K562 (cell line): Measurements from ENCODE around the gene YARS1. TPM values are rescaled to one million over a fixed set of nuclear protein-coding genes. Genes with fewer than 3 reads are reported as not detected.
A peak's percentile ranks its signal among the peaks of the same experiment; 100 is the strongest.

ENCODE experiments used
- CHCHD3 ChIP-seq: fragments of 250-450 bp; sonication (Bioruptor Pico); IDR thresholded peaks from 2 replicates; pipeline ENCODE4 v2.1.2; 2022; ENCODE audit warnings: mild to moderate bottlenecking
- EGR1 ChIP-seq: fragments of 450-650 bp; conservative IDR thresholded peaks from 2 replicates; pipeline ENCODE4 v1.6.1; 2017; ENCODE audit warnings: mild to moderate bottlenecking
- FOXA1 ChIP-seq: fragments of 450-650 bp; IDR thresholded peaks from 2 replicates; pipeline ENCODE4 v1.6.1; 2016; ENCODE audit warnings: mild to moderate bottlenecking, borderline replicate concordance
- FOXM1 ChIP-seq, 2 experiments: fragments of 450-650 bp in 1 of 2; sonication (generic) in 1 of 2; formaldehyde crosslinking in 1 of 2; IDR thresholded peaks; 2 replicates each; pipeline versions ENCODE4 v1.6.1 to v1.9.0; 2017 to 2022; ENCODE audit warnings: low read depth in 2 of 2, mild to moderate bottlenecking in 2 of 2, missing genetic modification reagents in 1 of 2, moderate library complexity in 1 of 2
- MEF2D ChIP-seq: conservative IDR thresholded peaks from 2 replicates; pipeline ENCODE4 v1.6.1; 2016; ENCODE audit warnings: low read depth, missing genetic modification characterization, missing compliant biosample characterization
- NONO ChIP-seq, 2 experiments: fragments of 200-400 bp in 1 of 2; fragments of 450-650 bp in 1 of 2; formaldehyde crosslinking in 1 of 2; IDR thresholded peaks; 2 replicates each; pipeline ENCODE4 v1.6.1; 2017; ENCODE audit warnings: low read depth in 2 of 2, mild to moderate bottlenecking in 2 of 2, moderate library complexity in 2 of 2, low read length in 1 of 2
- NR3C1 ChIP-seq: sonication (generic); formaldehyde crosslinking; IDR thresholded peaks from 2 replicates; pipeline ENCODE4 v1.8.1; 2022; ENCODE audit warnings: missing genetic modification reagents
- RFX7 ChIP-seq: fragments of 250-450 bp; sonication (Bioruptor Pico); IDR thresholded peaks from 2 replicates; pipeline ENCODE4 v1.5.1; 2021; ENCODE audit warnings: mild to moderate bottlenecking
- TCFL5 ChIP-seq: fragments of 250-450 bp; sonication (Bioruptor Pico); conservative IDR thresholded peaks from 2 replicates; pipeline ENCODE4 v1.6.1; 2021; ENCODE audit warnings: mild to moderate bottlenecking, moderate library complexity, matching md5 sums
- TRIM28 ChIP-seq: fragments of 450-650 bp; IDR thresholded peaks from 2 replicates; pipeline ENCODE4 v1.6.1; 2017
- ZFP30 ChIP-seq: fragments of 250-450 bp; sonication (Bioruptor Pico); IDR thresholded peaks from 2 replicates; pipeline ENCODE4 v1.8.0; 2022; ENCODE audit warnings: moderate library complexity, mild to moderate bottlenecking, inconsistent platforms, borderline replicate concordance
- ZNF133 ChIP-seq: fragments of 250-450 bp; sonication (Bioruptor Pico); IDR thresholded peaks from 2 replicates; pipeline ENCODE4 v1.4.0; 2020; ENCODE audit warnings: mild to moderate bottlenecking
- ZNF316 ChIP-seq: fragments of 450-650 bp; IDR thresholded peaks from 2 replicates; pipeline ENCODE4 v1.6.1; 2016
- polyA plus RNA-seq, 8 experiments: library from polyadenylated mRNA; depleted of rRNA in 4 of 8; stranded (reverse) in 5 of 8; unstranded in 3 of 8; fragments of >200 nt; fragmentation: Nextera tagmentation in 2 of 8; fragmentation: Illumina TruSeq in 1 of 8; extraction: Ambion mirVana in 2 of 8; extraction: Trizol in 1 of 8; gene quantifications; 2 replicates each; pipeline versions ENCODE4 v1.2.1 to v1.2.3, GENCODE V29; 2011 to 2014; ENCODE audit warnings: inconsistent platforms in 1 of 8, missing spikeins in 1 of 8
- total RNA-seq, 7 experiments: library from RNA; depleted of rRNA in 6 of 7; stranded (reverse); fragments of >200 nt in 6 of 7; fragmentation: Illumina TruSeq in 2 of 7; extraction: Trizol in 2 of 7; gene quantifications; 2 replicates each; pipeline versions ENCODE4 v1.2.1 to v1.2.3, GENCODE V29; 2011 to 2021; ENCODE audit warnings: low replicate concordance in 1 of 7
- TF ChIP-seq, protein P1 (sequence below): sonication (generic); formaldehyde crosslinking; IDR thresholded peaks from 2 replicates; pipeline ENCODE4 v1.8.0; 2023; ENCODE audit warnings: missing genetic modification reagents, mild to moderate bottlenecking, borderline replicate concordance
- TF ChIP-seq, protein P2 (sequence below), 3 experiments: fragments of 200-800 bp in 1 of 3; sonication (Bioruptor generic) in 1 of 3; sonication (generic) in 1 of 3; formaldehyde crosslinking in 1 of 3; IDR thresholded peaks; 2 replicates each; pipeline versions ENCODE4 v1.6.1 to v1.8.0; 2016 to 2022; ENCODE audit warnings: mild to moderate bottlenecking in 2 of 3, missing compliant biosample characterization in 2 of 3, missing genetic modification characterization in 2 of 3, missing genetic modification reagents in 1 of 3
- TF ChIP-seq, protein P3 (sequence below): sonication (generic); formaldehyde crosslinking; IDR thresholded peaks from 2 replicates; pipeline ENCODE4 v1.8.1; 2023; ENCODE audit warnings: missing genetic modification reagents, mild to moderate bottlenecking, borderline replicate concordance

YARS1 gene
- total and polyA plus RNA-seq, 9 of the 15 experiments (the other 6 are each of a cell fraction or from before 2014, with no cell fraction given), result 66.2 to 336 (median 201) TPM

DNA sequence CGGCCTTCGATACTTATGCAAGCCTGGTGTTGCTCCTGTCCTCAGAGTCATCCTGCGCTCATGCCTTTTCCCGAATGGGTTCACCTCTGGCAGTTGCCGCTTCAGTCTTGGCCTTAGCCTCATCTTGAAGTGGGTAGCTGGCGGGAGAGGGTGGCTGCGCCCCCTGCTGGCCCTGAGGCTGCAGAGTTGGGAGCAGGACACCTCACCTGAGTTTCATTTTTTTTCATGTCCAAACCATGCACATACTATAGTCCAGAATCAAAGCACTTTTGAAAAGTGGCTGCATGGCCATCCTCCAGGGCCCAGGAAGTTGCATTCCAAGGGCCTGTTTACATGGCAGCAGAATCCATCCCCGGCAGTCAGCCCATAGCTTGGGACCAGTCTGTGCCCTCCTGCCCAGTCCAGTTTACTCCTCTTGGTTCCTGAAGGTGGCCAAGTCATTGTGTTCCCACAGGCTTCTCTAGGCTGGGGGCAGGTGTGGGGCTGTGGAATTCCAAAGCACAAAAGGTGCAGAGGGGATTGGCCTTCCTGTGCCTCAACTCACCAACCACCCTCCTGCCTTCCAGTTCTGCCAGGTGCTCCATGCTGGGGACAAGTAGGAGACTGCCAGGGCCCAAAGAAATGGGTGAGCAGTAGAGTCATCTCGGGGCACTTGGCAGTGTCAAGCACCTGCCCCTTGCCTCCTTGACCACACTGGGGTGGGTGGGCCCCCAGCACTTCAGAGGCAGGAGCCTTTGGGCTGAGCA is 44.0 kb downstream of the YARS1 start (continued):
- TF ChIP-seq, protein P1, sequence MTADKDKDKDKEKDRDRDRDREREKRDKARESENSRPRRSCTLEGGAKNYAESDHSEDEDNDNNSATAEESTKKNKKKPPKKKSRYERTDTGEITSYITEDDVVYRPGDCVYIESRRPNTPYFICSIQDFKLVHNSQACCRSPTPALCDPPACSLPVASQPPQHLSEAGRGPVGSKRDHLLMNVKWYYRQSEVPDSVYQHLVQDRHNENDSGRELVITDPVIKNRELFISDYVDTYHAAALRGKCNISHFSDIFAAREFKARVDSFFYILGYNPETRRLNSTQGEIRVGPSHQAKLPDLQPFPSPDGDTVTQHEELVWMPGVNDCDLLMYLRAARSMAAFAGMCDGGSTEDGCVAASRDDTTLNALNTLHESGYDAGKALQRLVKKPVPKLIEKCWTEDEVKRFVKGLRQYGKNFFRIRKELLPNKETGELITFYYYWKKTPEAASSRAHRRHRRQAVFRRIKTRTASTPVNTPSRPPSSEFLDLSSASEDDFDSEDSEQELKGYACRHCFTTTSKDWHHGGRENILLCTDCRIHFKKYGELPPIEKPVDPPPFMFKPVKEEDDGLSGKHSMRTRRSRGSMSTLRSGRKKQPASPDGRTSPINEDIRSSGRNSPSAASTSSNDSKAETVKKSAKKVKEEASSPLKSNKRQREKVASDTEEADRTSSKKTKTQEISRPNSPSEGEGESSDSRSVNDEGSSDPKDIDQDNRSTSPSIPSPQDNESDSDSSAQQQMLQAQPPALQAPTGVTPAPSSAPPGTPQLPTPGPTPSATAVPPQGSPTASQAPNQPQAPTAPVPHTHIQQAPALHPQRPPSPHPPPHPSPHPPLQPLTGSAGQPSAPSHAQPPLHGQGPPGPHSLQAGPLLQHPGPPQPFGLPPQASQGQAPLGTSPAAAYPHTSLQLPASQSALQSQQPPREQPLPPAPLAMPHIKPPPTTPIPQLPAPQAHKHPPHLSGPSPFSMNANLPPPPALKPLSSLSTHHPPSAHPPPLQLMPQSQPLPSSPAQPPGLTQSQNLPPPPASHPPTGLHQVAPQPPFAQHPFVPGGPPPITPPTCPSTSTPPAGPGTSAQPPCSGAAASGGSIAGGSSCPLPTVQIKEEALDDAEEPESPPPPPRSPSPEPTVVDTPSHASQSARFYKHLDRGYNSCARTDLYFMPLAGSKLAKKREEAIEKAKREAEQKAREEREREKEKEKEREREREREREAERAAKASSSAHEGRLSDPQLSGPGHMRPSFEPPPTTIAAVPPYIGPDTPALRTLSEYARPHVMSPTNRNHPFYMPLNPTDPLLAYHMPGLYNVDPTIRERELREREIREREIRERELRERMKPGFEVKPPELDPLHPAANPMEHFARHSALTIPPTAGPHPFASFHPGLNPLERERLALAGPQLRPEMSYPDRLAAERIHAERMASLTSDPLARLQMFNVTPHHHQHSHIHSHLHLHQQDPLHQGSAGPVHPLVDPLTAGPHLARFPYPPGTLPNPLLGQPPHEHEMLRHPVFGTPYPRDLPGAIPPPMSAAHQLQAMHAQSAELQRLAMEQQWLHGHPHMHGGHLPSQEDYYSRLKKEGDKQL (CRISPR knock-in tag), result no peak
- TF ChIP-seq RFX7 (CRISPR knock-in tag) (no peak), NR3C1 (CRISPR knock-in tag) (no peak), ZNF133 (CRISPR knock-in tag) (no peak), ZFP30 (CRISPR knock-in tag) (0 out of 2 replicates have a peak, but pooled peaks have one; percentile 32), EGR1 (no peak), CHCHD3 (CRISPR knock-in tag) (no peak), TCFL5 (no peak), NONO (IDR thresholded peaks at IDR 0.05; ENCODE audit: low read depth in 2 of 2, low read length in 1 of 2) (no peak; a peak in 1 of 4 replicates), MEF2D (no peak), FOXM1 (IDR thresholded peaks at IDR 0.05; ENCODE audit: low read depth) (no peak), FOXM1 (CRISPR knock-in tag; IDR thresholded peaks at IDR 0.05; ENCODE audit: low read depth) (no peak), FOXA1 (no peak), ZNF316 (no peak), TRIM28 (no peak)
- TF ChIP-seq, protein P2, sequence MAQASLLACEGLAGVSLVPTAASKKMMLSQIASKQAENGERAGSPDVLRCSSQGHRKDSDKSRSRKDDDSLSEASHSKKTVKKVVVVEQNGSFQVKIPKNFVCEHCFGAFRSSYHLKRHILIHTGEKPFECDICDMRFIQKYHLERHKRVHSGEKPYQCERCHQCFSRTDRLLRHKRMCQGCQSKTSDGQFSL (CRISPR knock-in tag; IDR thresholded peaks at IDR 0.05), result 0 out of 2 replicates have a peak, but pooled peaks have one; percentile 46
- TF ChIP-seq, protein P2 (tag; IDR thresholded peaks at IDR 0.05), result no peak
- TF ChIP-seq, protein P3, sequence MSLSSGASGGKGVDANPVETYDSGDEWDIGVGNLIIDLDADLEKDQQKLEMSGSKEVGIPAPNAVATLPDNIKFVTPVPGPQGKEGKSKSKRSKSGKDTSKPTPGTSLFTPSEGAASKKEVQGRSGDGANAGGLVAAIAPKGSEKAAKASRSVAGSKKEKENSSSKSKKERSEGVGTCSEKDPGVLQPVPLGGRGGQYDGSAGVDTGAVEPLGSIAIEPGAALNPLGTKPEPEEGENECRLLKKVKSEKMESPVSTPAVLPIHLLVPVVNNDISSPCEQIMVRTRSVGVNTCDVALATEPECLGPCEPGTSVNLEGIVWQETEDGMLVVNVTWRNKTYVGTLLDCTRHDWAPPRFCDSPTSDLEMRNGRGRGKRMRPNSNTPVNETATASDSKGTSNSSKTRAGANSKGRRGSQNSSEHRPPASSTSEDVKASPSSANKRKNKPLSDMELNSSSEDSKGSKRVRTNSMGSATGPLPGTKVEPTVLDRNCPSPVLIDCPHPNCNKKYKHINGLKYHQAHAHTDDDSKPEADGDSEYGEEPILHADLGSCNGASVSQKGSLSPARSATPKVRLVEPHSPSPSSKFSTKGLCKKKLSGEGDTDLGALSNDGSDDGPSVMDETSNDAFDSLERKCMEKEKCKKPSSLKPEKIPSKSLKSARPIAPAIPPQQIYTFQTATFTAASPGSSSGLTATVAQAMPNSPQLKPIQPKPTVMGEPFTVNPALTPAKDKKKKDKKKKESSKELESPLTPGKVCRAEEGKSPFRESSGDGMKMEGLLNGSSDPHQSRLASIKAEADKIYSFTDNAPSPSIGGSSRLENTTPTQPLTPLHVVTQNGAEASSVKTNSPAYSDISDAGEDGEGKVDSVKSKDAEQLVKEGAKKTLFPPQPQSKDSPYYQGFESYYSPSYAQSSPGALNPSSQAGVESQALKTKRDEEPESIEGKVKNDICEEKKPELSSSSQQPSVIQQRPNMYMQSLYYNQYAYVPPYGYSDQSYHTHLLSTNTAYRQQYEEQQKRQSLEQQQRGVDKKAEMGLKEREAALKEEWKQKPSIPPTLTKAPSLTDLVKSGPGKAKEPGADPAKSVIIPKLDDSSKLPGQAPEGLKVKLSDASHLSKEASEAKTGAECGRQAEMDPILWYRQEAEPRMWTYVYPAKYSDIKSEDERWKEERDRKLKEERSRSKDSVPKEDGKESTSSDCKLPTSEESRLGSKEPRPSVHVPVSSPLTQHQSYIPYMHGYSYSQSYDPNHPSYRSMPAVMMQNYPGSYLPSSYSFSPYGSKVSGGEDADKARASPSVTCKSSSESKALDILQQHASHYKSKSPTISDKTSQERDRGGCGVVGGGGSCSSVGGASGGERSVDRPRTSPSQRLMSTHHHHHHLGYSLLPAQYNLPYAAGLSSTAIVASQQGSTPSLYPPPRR (CRISPR knock-in tag), result peak; percentile 57; the same call in 1 of the 2 replicates
